ENCODE results near the gene ROCK2. TPM values are rescaled to one million over a fixed set of nuclear protein-coding genes. Genes with fewer than 3 reads are reported as not detected.

Gene ROCK2
- total and polyA plus RNA-seq, 2 donors (not counting 1 experiment from before 2014, with no cell fraction given), result 2.3 to 30.2 TPM

- Histone ChIP-seq H3K9ac (ENCODE audit: low read length) (no peak overlapping the region), H3K4me3 (ENCODE audit: control extremely low read depth in 1 of 5, extremely low read depth in 1 of 5, insufficient read depth in 1 of 5, low read depth in 2 of 5, low read length in 4 of 5) (no peak overlapping the region), H3K79me2 (ENCODE audit: control insufficient read depth, insufficient read depth, low read length) (no peaks in the 10 kb centered on the region), H3K4me1 (ENCODE audit: control insufficient read depth in 2 of 2, insufficient read depth in 2 of 2, low read length in 2 of 2) (no peaks in the 10 kb centered on the region), H3K27me3 (replicated peaks in 1 of 4; ENCODE audit: control extremely low read depth in 1 of 4, control insufficient read depth in 3 of 4, insufficient read depth in 4 of 4, low read length in 3 of 4) (no peaks in the 10 kb centered on the region), H2AFZ (ENCODE audit: insufficient read depth, low read depth, low read length, poor library complexity, severe bottlenecking) (no peak overlapping the region), H3K36me3 (replicated peaks in 1 of 2; ENCODE audit: control extremely low read depth in 1 of 2, control insufficient read depth in 1 of 2, extremely low read depth in 1 of 2, insufficient read depth in 2 of 2, low read length in 1 of 2) (peaks cover 6 to 12% of the 10 kb centered on the region in 2 experiments), H3K9me3 (ENCODE audit: control extremely low read depth in 1 of 3, control insufficient read depth in 2 of 3, insufficient read depth in 1 of 3, low read length in 2 of 3) (no peaks in the 10 kb centered on the region), H3K27ac (ENCODE audit: low read length in 2 of 2) (no peak overlapping the region), H3K4me2 (replicated peaks; ENCODE audit: low read depth, low read length, poor library complexity, severe bottlenecking) (no peak overlapping the region), H4K20me1 (ENCODE audit: control insufficient read depth, insufficient read depth, low read length, poor library complexity, severe bottlenecking) (no peaks in the 10 kb centered on the region)
- ChIA-PET CTCF (no interaction called here), POLR2A (interaction anchor here (0.5 kb wide), 1 partner anchor 54 kb away, joined by 7 read pairs; no protein-coding TSS in a partner anchor)
- TF ChIP-seq EZH2 (IDR thresholded peaks at IDR 0.05; ENCODE audit: borderline replicate concordance, insufficient read depth, low read depth, low read length, poor library complexity, severe bottlenecking) (no peak), CTCF (IDR thresholded peaks at IDR 0.05) (no peak)
- Mint-ChIP-seq H3K4me3 (no peak overlapping the region), H3K9me3 (ENCODE audit: insufficient read depth) (no peaks in the 10 kb centered on the region), H3K4me1 (no peaks in the 10 kb centered on the region), H3K27me3 (no peaks in the 10 kb centered on the region), H3K27ac (no peak overlapping the region)
- DNase-seq (no peak), ATAC-seq (ENCODE audit: low read depth) (no peak)
- WGBS (ENCODE audit: insufficient coverage), result no CpG with 5 or more reads among the region's 3 CpGs
- intact Hi-C loops (cut with micrococcal nuclease), result loop anchor here (5.0 kb wide), 1 partner anchor 64 kb away; a partner anchor contains a TSS
These were observed 148.2 kb downstream of the ROCK2 start for GRCh38 chr2:11196246-11196645.

- DNase-seq (no peak), ATAC-seq (ENCODE audit: low read depth) (no peak)
- H3K27me3 Mint-ChIP-seq, result no peaks in the 10 kb centered on the region
- Histone ChIP-seq H3K79me2 (ENCODE audit: control insufficient read depth, insufficient read depth, low read length) (no peaks in the 10 kb centered on the region), H3K27ac (ENCODE audit: low read length in 2 of 2) (no peak overlapping the region), H3K4me1 (ENCODE audit: control insufficient read depth in 2 of 2, insufficient read depth in 2 of 2, low read length in 2 of 2) (no peaks in the 10 kb centered on the region), H3K9me3 (ENCODE audit: control extremely low read depth in 1 of 3, control insufficient read depth in 2 of 3, insufficient read depth in 1 of 3, low read length in 2 of 3) (no peaks in the 10 kb centered on the region), H3K27me3 (replicated peaks in 1 of 4; ENCODE audit: control extremely low read depth in 1 of 4, control insufficient read depth in 3 of 4, insufficient read depth in 4 of 4, low read length in 3 of 4) (no peaks in the 10 kb centered on the region), H2AFZ (ENCODE audit: insufficient read depth, low read depth, low read length, poor library complexity, severe bottlenecking) (no peak overlapping the region), H3K9ac (ENCODE audit: low read length) (no peak overlapping the region), H4K20me1 (ENCODE audit: control insufficient read depth, insufficient read depth, low read length, poor library complexity, severe bottlenecking) (no peaks in the 10 kb centered on the region), H3K36me3 (replicated peaks in 1 of 2; ENCODE audit: control extremely low read depth in 1 of 2, control insufficient read depth in 1 of 2, extremely low read depth in 1 of 2, insufficient read depth in 2 of 2, low read length in 1 of 2) (peaks cover 3 to 13% of the 10 kb centered on the region in 2 experiments), H3K4me3 (ENCODE audit: control extremely low read depth in 1 of 5, extremely low read depth in 1 of 5, insufficient read depth in 1 of 5, low read depth in 2 of 5, low read length in 4 of 5) (no peak overlapping the region), H3K4me2 (replicated peaks; ENCODE audit: low read depth, low read length, poor library complexity, severe bottlenecking) (no peak overlapping the region)
- POLR2A ChIA-PET, result no interaction called here
- H3K9me3 Mint-ChIP-seq (ENCODE audit: insufficient read depth), result no peaks in the 10 kb centered on the region
- H3K4me3 Mint-ChIP-seq, result no peak overlapping the region
- no peaks in the 10 kb centered on the region for H3K4me1 Mint-ChIP-seq
- TF ChIP-seq EZH2 (IDR thresholded peaks at IDR 0.05; ENCODE audit: borderline replicate concordance, insufficient read depth, low read depth, low read length, poor library complexity, severe bottlenecking), result no peak
- TF ChIP-seq CTCF (IDR thresholded peaks at IDR 0.05), result no peak
- H3K27ac Mint-ChIP-seq, result no peak overlapping the region
- CTCF ChIA-PET, result no interaction called here
- WGBS (ENCODE audit: insufficient coverage), result no CpG with 5 or more reads among the region's 2 CpGs
- intact Hi-C loops (cut with micrococcal nuclease), result no loop called here
These were observed 156.7 kb downstream of the ROCK2 start for GRCh38 chr2:11187731-11188130.
